HCT116 (cell line): ENCODE measurements around the gene DENND6A. TPM values are rescaled to one million over a fixed set of nuclear protein-coding genes. Genes with fewer than 3 reads are reported as not detected.

Experiments
- ATAC-seq: fragments of 200-7000 bp; cut with Tn5 transposase; 2 replicates; pipeline ENCODE4 v1.9.1; 2020; ENCODE audit warnings: mild to moderate bottlenecking, moderate library complexity
- BruUV-seq: library from RNA; stranded (reverse); fragments of 400-500 nt; replicated peaks from 2 replicates; lab custom pipeline; 2021; lab: Mats Ljungman, UMichigan
- CTCF ChIA-PET: fragments of 300-600 bp; sonication (Branson Sonifier 250); formaldehyde crosslinking; loops from one replicate; lab custom pipeline; 2021; ENCODE audit warnings: antibody characterized with exemption; lab: Charles Lee
- POLR2A ChIA-PET: fragments of 300-600, 350-600 bp; sonication (Branson Sonifier 250); formaldehyde crosslinking; loops from one replicate; lab custom pipeline; 2021; ENCODE audit warnings: antibody characterized with exemption; lab: Charles Lee
- RAD21 ChIA-PET, 2 experiments: fragments of 300-600 bp; sonication (Branson Sonifier 250); formaldehyde crosslinking; loops; one replicate each; lab custom pipeline; 2023; ENCODE audit warnings: low total read pairs in 2 of 2; ENCODE audit not compliant: uncharacterized antibody in 2 of 2, unreplicated experiment in 2 of 2, low non-redundant PET in 1 of 2; lab: Charles Lee
- DNase-seq: peaks from one replicate; pipeline ENCODE4 v3.0.0-alpha.2; 2010; ENCODE audit warnings: low read depth, low spot score
- H2AFZ ChIP-seq: fragments of 200-600 bp; shearing (Covaris generic), sonication (generic); 2 replicates; pipeline ENCODE4 v1.6.1; 2017; ENCODE audit warnings: low read depth, mixed run types, mixed read lengths, antibody characterized with exemption, low read length; ENCODE audit not compliant: poor library complexity, severe bottlenecking
- H3K27ac ChIP-seq: 2 replicates; pipeline ENCODE4 v1.5.1; 2012; ENCODE audit warnings: low read depth, low read length
- H3K27me3 ChIP-seq: fragments of 200-600 bp; sonication (generic); 2 replicates; pipeline ENCODE4 v1.6.1; 2016; ENCODE audit warnings: mixed run types, low read length, mixed read lengths; ENCODE audit not compliant: insufficient read depth
- H3K36me3 ChIP-seq, 2 experiments: fragments of 200-500 bp in 1 of 2; fragments of 200-600 bp in 1 of 2; sonication (Bioruptor generic) in 1 of 2; sonication (generic) in 1 of 2; 2 replicates each; pipeline versions ENCODE4 v1.5.1 to v1.6.1; 2014 to 2016; ENCODE audit warnings: low read length in 2 of 2, inconsistent platforms in 1 of 2, mixed read lengths in 1 of 2, mixed run types in 1 of 2; ENCODE audit not compliant: insufficient read depth in 2 of 2, control insufficient read depth in 1 of 2
- H3K4me1 ChIP-seq, 2 experiments: fragments of 200-600 bp in 1 of 2; sonication (generic) in 1 of 2; 2 replicates each; pipeline versions ENCODE4 v1.5.1 to v1.6.1; 2012 to 2017; ENCODE audit warnings: low read length in 2 of 2, inconsistent platforms in 1 of 2, mild to moderate bottlenecking in 1 of 2, mixed read lengths in 1 of 2, mixed run types in 1 of 2, moderate library complexity in 1 of 2; ENCODE audit not compliant: insufficient read depth in 2 of 2, control insufficient read depth in 1 of 2
- H3K4me2 ChIP-seq: fragments of 200-600 bp; sonication (generic); 2 replicates; pipeline ENCODE4 v1.6.1; 2017; ENCODE audit warnings: mixed run types, low read length, mixed read lengths
- H3K4me3 ChIP-seq, 2 experiments: fragments of 200-600 bp in 1 of 2; sonication (generic) in 1 of 2; replicated peaks in 1 of 2; 2 replicates each; pipeline ENCODE4 v1.5.1; 2011 to 2016; ENCODE audit warnings: low read length in 2 of 2, control low read depth in 1 of 2, low read depth in 1 of 2, mild to moderate bottlenecking in 1 of 2, mixed read lengths in 1 of 2, mixed run types in 1 of 2
- H3K79me2 ChIP-seq: fragments of 200-600 bp; sonication (generic); 2 replicates; pipeline ENCODE4 v1.6.1; 2017; ENCODE audit warnings: mild to moderate bottlenecking, mixed run types, low read length, moderate library complexity, mixed read lengths; ENCODE audit not compliant: insufficient read depth
- H3K9ac ChIP-seq: fragments of 200-600 bp; sonication (generic); 2 replicates; pipeline ENCODE4 v1.6.1; 2016; ENCODE audit warnings: low read length, mixed read lengths
- H3K9me2 ChIP-seq: fragments of 200-600 bp; sonication (generic), shearing (Covaris generic); 2 replicates; pipeline ENCODE4 v1.6.1; 2017; ENCODE audit warnings: mixed run types, mild to moderate bottlenecking, moderate library complexity; ENCODE audit not compliant: insufficient read depth
- H3K9me3 ChIP-seq, 2 experiments: fragments of 200-500 bp in 1 of 2; fragments of 200-600 bp in 1 of 2; sonication (Bioruptor generic) in 1 of 2; sonication (generic) in 1 of 2; 2 replicates each; pipeline ENCODE4 v1.6.1; 2014 to 2017; ENCODE audit warnings: low read length in 2 of 2, mixed read lengths in 2 of 2, inconsistent platforms in 1 of 2, low read depth in 1 of 2, mild to moderate bottlenecking in 1 of 2, mixed run types in 1 of 2, moderate library complexity in 1 of 2; ENCODE audit not compliant: control insufficient read depth in 1 of 2, insufficient read depth in 1 of 2
- H4K20me1 ChIP-seq: fragments of 200-600 bp; sonication (generic), shearing (Covaris generic); 2 replicates; pipeline ENCODE4 v1.6.1; 2017; ENCODE audit warnings: mixed run types, mild to moderate bottlenecking, moderate library complexity; ENCODE audit not compliant: insufficient read depth
- CBX3 ChIP-seq: IDR thresholded peaks from 2 replicates; pipeline ENCODE4 v1.6.1; 2012; ENCODE audit warnings: low read depth
- CEBPB ChIP-seq: IDR thresholded peaks from 2 replicates; pipeline ENCODE4 v1.6.1; 2012; ENCODE audit warnings: low read depth
- EGR1 ChIP-seq: IDR thresholded peaks from 2 replicates; pipeline ENCODE4 v1.6.1; 2012; ENCODE audit warnings: low read depth
- ELF1 ChIP-seq: IDR thresholded peaks from 2 replicates; pipeline ENCODE4 v1.6.1; 2012; ENCODE audit warnings: low read depth, borderline replicate concordance
- EZH2 ChIP-seq: fragments of 200-600 bp; sonication (generic); IDR thresholded peaks from 2 replicates; pipeline ENCODE4 v1.6.1; 2017; ENCODE audit warnings: antibody characterized with exemption, mixed run types
- EZH2phosphoT487 ChIP-seq: fragments of 200-600 bp; IDR thresholded peaks from 2 replicates; pipeline ENCODE4 v1.6.1; 2018; ENCODE audit warnings: antibody characterized with exemption, borderline replicate concordance
- FOSL1 ChIP-seq: IDR thresholded peaks from 2 replicates; pipeline ENCODE4 v1.6.1; 2012; ENCODE audit warnings: low read depth
- JUND ChIP-seq: IDR thresholded peaks from 2 replicates; pipeline ENCODE4 v1.6.1; 2012
- POLR2A ChIP-seq: IDR thresholded peaks from 2 replicates; pipeline ENCODE4 v1.7.0; 2011; ENCODE audit warnings: borderline replicate concordance; ENCODE audit not compliant: insufficient read depth, insufficient read length; ENCODE audit errors: extremely low read depth
- RAD21 ChIP-seq: IDR thresholded peaks from 2 replicates; pipeline ENCODE4 v1.6.1; 2012; ENCODE audit warnings: low read depth, mild to moderate bottlenecking
- SIN3A ChIP-seq: IDR thresholded peaks from 2 replicates; pipeline ENCODE4 v1.6.1; 2012; ENCODE audit warnings: low read depth
- SP1 ChIP-seq: IDR thresholded peaks from 2 replicates; pipeline ENCODE4 v1.6.1; 2012; ENCODE audit warnings: low read depth
- SRF ChIP-seq: IDR thresholded peaks from 2 replicates; pipeline ENCODE4 v1.6.1; 2012; ENCODE audit warnings: low read depth
- TCF7L2 ChIP-seq: IDR thresholded peaks from 2 replicates; pipeline ENCODE4 v1.7.0; 2011; ENCODE audit warnings: borderline replicate concordance, inconsistent platforms; ENCODE audit not compliant: insufficient read depth, insufficient read length; ENCODE audit errors: extremely low read depth
- YY1 ChIP-seq: IDR thresholded peaks from 2 replicates; pipeline ENCODE4 v1.6.1; 2011; ENCODE audit warnings: low read length, low read depth, moderate library complexity, mild to moderate bottlenecking; ENCODE audit not compliant: insufficient replicate concordance; ENCODE audit errors: extremely low read depth
- ZFX ChIP-seq: fragments of 450-650 bp; IDR thresholded peaks from 2 replicates; pipeline ENCODE4 v1.6.1; 2017
- intact Hi-C: fragments of 100-400 bp; cut with micrococcal nuclease; formaldehyde crosslinking; loops from 2 replicates; pipeline ENCODE4 v1.10.0; 2022
- total RNA-seq: library from RNA; stranded (reverse); gene quantifications from one replicate; pipeline ENCODE4 v1.2.1, GENCODE V29; 2021; ENCODE audit not compliant: unreplicated experiment
- TF ChIP-seq, protein P1 (sequence below): IDR thresholded peaks from 2 replicates; pipeline ENCODE4 v1.6.1; 2012; ENCODE audit warnings: low read depth
- TF ChIP-seq, protein P2 (sequence below): IDR thresholded peaks from 2 replicates; pipeline ENCODE4 v1.6.1; 2012
- TF ChIP-seq, protein P3 (sequence below): IDR thresholded peaks from 2 replicates; pipeline ENCODE4 v1.6.1; 2012

Gene DENND6A
- total RNA-seq, 1 experiment from 2014 or later: 22.3 TPM

DNA sequence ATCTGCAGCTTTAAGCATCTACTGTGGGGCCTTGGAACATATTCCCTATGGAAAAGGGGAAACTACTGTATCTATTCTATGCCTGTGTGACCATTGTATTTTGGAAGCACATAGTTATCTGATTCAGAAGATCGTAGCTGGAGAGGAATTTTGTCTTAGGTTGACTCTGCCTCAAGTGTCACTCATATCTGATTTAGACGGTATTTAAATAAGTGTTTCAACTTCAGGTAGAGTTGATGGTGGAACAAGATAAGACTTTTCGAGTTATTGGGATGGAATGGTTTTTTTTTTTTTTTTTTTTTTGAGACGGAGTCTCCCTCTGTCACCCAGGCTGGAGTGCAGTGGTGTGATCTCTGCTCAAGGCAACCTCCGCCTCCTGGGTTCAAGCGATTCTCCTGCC lies 8.9 kb upstream of the DENND6A start:
- ATAC-seq (no peak), DNase-seq (no peak)
- Histone ChIP-seq H3K27ac (no peak overlapping the region), H3K27me3 (no peaks in the 10 kb centered on the region), H4K20me1 (no peaks in the 10 kb centered on the region), H3K9me3 (no peaks in the 10 kb centered on the region), H3K9me2 (no peaks in the 10 kb centered on the region), H3K4me1 (peaks cover 0 to 8% of the 10 kb centered on the region in 2 experiments; a peak in 1 of 4 replicates), H3K79me2 (no peaks in the 10 kb centered on the region), H2AFZ (no peak overlapping the region), H3K4me3 (no peak overlapping the region), H3K9ac (no peak overlapping the region), H3K36me3 (no peaks in the 10 kb centered on the region), H3K4me2 (no peak overlapping the region)
- BruUV-seq: no TSS peak
- intact Hi-C loops: no loop called here
- ChIA-PET CTCF (no interaction called here), RAD21 (no interaction called here), POLR2A (no interaction called here)
- no peak for TF ChIP-seq ZFX
- no peak for TF ChIP-seq EZH2

DNA sequence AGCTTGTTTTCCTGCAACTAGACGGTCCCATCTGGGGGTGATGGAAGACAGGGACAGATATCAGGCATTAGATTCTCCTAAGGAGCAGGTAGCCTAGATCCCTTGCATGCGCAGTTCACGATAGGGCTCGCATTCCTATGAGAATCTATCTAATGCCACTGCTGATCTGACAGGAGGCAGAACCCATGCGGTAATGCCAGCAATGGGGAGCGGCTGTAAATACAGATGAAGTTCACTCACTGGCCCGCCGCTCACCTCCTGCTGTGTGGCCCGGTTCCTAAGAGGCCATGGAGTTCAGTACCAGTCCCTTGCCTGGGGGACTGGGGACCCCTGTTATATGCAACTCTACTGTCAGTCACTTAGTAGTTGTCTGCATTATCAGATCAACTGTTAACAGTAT lies 7.9 kb upstream of the DENND6A start:
- Histone ChIP-seq H3K4me3 (no peak overlapping the region), H3K36me3 (no peaks in the 10 kb centered on the region), H3K4me2 (no peak overlapping the region), H3K9me2 (no peaks in the 10 kb centered on the region), H4K20me1 (no peaks in the 10 kb centered on the region)
- POLR2A ChIA-PET: no interaction called here
- TF ChIP-seq SRF: no peak
- no peak for TF ChIP-seq YY1
- TF ChIP-seq EGR1: no peak
- TF ChIP-seq, protein P1, sequence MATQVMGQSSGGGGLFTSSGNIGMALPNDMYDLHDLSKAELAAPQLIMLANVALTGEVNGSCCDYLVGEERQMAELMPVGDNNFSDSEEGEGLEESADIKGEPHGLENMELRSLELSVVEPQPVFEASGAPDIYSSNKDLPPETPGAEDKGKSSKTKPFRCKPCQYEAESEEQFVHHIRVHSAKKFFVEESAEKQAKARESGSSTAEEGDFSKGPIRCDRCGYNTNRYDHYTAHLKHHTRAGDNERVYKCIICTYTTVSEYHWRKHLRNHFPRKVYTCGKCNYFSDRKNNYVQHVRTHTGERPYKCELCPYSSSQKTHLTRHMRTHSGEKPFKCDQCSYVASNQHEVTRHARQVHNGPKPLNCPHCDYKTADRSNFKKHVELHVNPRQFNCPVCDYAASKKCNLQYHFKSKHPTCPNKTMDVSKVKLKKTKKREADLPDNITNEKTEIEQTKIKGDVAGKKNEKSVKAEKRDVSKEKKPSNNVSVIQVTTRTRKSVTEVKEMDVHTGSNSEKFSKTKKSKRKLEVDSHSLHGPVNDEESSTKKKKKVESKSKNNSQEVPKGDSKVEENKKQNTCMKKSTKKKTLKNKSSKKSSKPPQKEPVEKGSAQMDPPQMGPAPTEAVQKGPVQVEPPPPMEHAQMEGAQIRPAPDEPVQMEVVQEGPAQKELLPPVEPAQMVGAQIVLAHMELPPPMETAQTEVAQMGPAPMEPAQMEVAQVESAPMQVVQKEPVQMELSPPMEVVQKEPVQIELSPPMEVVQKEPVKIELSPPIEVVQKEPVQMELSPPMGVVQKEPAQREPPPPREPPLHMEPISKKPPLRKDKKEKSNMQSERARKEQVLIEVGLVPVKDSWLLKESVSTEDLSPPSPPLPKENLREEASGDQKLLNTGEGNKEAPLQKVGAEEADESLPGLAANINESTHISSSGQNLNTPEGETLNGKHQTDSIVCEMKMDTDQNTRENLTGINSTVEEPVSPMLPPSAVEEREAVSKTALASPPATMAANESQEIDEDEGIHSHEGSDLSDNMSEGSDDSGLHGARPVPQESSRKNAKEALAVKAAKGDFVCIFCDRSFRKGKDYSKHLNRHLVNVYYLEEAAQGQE: no peak
- TF ChIP-seq ZFX: no peak
- no peak for TF ChIP-seq POLR2A
- no peak for TF ChIP-seq RAD21
- TF ChIP-seq, protein P2, sequence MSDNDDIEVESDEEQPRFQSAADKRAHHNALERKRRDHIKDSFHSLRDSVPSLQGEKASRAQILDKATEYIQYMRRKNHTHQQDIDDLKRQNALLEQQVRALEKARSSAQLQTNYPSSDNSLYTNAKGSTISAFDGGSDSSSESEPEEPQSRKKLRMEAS: no peak
- no peak for TF ChIP-seq CBX3
- no peak for TF ChIP-seq JUND
- TF ChIP-seq, protein P3, sequence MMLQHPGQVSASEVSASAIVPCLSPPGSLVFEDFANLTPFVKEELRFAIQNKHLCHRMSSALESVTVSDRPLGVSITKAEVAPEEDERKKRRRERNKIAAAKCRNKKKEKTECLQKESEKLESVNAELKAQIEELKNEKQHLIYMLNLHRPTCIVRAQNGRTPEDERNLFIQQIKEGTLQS: no peak
- no peak for TF ChIP-seq EZH2phosphoT487
- no peak for TF ChIP-seq SP1
- TF ChIP-seq ELF1: no peak
- TF ChIP-seq CEBPB: no peak
- no peak for TF ChIP-seq TCF7L2
- no peak for TF ChIP-seq FOSL1
- TF ChIP-seq SIN3A: no peak
- TF ChIP-seq, all 23 proteins: peak for 0
- Histone ChIP-seq H3K9me3 (no peaks in the 10 kb centered on the region), H3K79me2 (no peaks in the 10 kb centered on the region), H3K9ac (no peak overlapping the region), H3K27me3 (no peaks in the 10 kb centered on the region), H3K4me1 (no peaks in the 10 kb centered on the region), H3K27ac (no peak overlapping the region), H2AFZ (no peak overlapping the region)
- intact Hi-C loops: no loop called here
- no peak for ATAC-seq
- no peak for DNase-seq
- no TSS peak for BruUV-seq
- ChIA-PET CTCF (no interaction called here), RAD21 (no interaction called here)
